HEK293 (cell line): ENCODE results near the gene PRR29.

ENCODE experiments used
- CTCF ChIA-PET: fragments of 350-600 bp; formaldehyde crosslinking; extraction: SDS; loops from one replicate; lab custom pipeline; 2021; ENCODE audit warnings: antibody characterized with exemption; lab: Yijun Ruan, JAX
- POLR2A ChIA-PET: fragments of 300-600 bp; formaldehyde crosslinking; extraction: SDS; loops from one replicate; lab custom pipeline; 2020; ENCODE audit warnings: antibody characterized with exemption, inconsistent platforms; lab: Yijun Ruan, JAX
- H3K27ac ChIP-seq: fragments of 200-500 bp; sonication (Bioruptor generic); 2 replicates; pipeline ENCODE4 v1.5.1; 2014; ENCODE audit warnings: low read depth, low read length, control low read depth, inconsistent platforms; ENCODE audit errors: extremely low read depth
- H3K36me3 ChIP-seq, 2 experiments: fragments of 200-500 bp in 1 of 2; sonication (Bioruptor generic) in 1 of 2; 1 replicate in 1 of 2; 2 replicates in 1 of 2; pipeline ENCODE4 v1.5.1; 2014 to 2017; ENCODE audit warnings: inconsistent platforms in 2 of 2, low read length in 2 of 2; ENCODE audit not compliant: control insufficient read depth in 2 of 2, insufficient read depth in 1 of 2
- H3K4me1 ChIP-seq: fragments of 200-500 bp; sonication (Bioruptor generic); 2 replicates; pipeline ENCODE4 v1.5.1; 2014; ENCODE audit warnings: mild to moderate bottlenecking, low read length, inconsistent platforms; ENCODE audit not compliant: control insufficient read depth, insufficient read depth
- H3K4me3 ChIP-seq: 2 replicates; pipeline ENCODE4 v1.5.1; 2011; ENCODE audit warnings: low read depth, mild to moderate bottlenecking, control low read depth, low read length, moderate library complexity
- H3K9me3 ChIP-seq: fragments of 200-500 bp; sonication (Bioruptor generic); 2 replicates; pipeline ENCODE4 v1.5.1; 2014; ENCODE audit warnings: low read depth, low read length, inconsistent platforms; ENCODE audit not compliant: control insufficient read depth, insufficient read depth
- HOXD13 ChIP-seq: sonication (generic); formaldehyde crosslinking; IDR thresholded peaks from 2 replicates; pipeline ENCODE4 v1.8.0; 2022; ENCODE audit warnings: missing genetic modification reagents, borderline replicate concordance
- IKZF3 ChIP-seq: fragments of 450-650 bp; IDR thresholded peaks from 2 replicates; pipeline ENCODE4 v1.5.0; 2018; ENCODE audit warnings: missing biosample characterization, mild to moderate bottlenecking, missing genetic modification characterization, moderate library complexity
- KLF16 ChIP-seq: fragments of 450-650 bp; formaldehyde crosslinking; IDR thresholded peaks from 2 replicates; pipeline ENCODE4 v1.5.1; 2017; ENCODE audit warnings: missing biosample characterization, missing genetic modification characterization
- PRDM10 ChIP-seq: fragments of 450-650 bp; formaldehyde crosslinking; IDR thresholded peaks from 2 replicates; pipeline ENCODE4 v1.5.1; 2016; ENCODE audit warnings: missing biosample characterization, missing genetic modification characterization
- ZFP3 ChIP-seq: fragments of 450-650 bp; formaldehyde crosslinking; IDR thresholded peaks from 2 replicates; pipeline ENCODE4 v1.5.1; 2016; ENCODE audit warnings: low read depth, missing biosample characterization, missing genetic modification characterization
- ZNF10 ChIP-seq: fragments of 450-650 bp; formaldehyde crosslinking; IDR thresholded peaks from 2 replicates; pipeline ENCODE4 v1.5.1; 2017; ENCODE audit warnings: missing biosample characterization, missing genetic modification characterization
- ZNF416 ChIP-seq: fragments of 450-650 bp; formaldehyde crosslinking; IDR thresholded peaks from 2 replicates; pipeline ENCODE4 v1.5.1; 2016; ENCODE audit warnings: missing biosample characterization, missing genetic modification characterization
- ZNF658 ChIP-seq: fragments of 450-650 bp; formaldehyde crosslinking; IDR thresholded peaks from 2 replicates; pipeline ENCODE4; 2016; ENCODE audit warnings: missing biosample characterization, missing genetic modification characterization
- ZSCAN16 ChIP-seq: fragments of 450-650 bp; formaldehyde crosslinking; IDR thresholded peaks from 2 replicates; pipeline ENCODE4 v1.5.1; 2016; ENCODE audit warnings: missing biosample characterization, missing genetic modification characterization
- ZXDB ChIP-seq: fragments of 450-650 bp; formaldehyde crosslinking; IDR thresholded peaks from 2 replicates; pipeline ENCODE4 v1.5.1; 2016; ENCODE audit warnings: missing biosample characterization, missing genetic modification characterization
- TF ChIP-seq, protein P1 (sequence below): fragments of 450-650 bp; formaldehyde crosslinking; IDR thresholded peaks from 2 replicates; pipeline ENCODE4 v1.5.1; 2016; ENCODE audit warnings: missing biosample characterization, missing genetic modification characterization, borderline replicate concordance
- TF ChIP-seq, protein P2 (sequence below): fragments of 450-650 bp; formaldehyde crosslinking; IDR thresholded peaks from 2 replicates; pipeline ENCODE4 v1.5.1; 2016; ENCODE audit warnings: missing biosample characterization, missing genetic modification characterization
- TF ChIP-seq, protein P3 (sequence below): fragments of 450-650 bp; formaldehyde crosslinking; IDR thresholded peaks from 2 replicates; pipeline ENCODE4 v1.5.1; 2016; ENCODE audit warnings: missing biosample characterization, missing genetic modification characterization, low read depth

The PRR29 gene

GRCh38 chr17:63948521-63948920 lies 49.6 kb upstream of the PRR29 start:
- Histone ChIP-seq H3K9me3 (no peaks in the 10 kb centered on the region), H3K27ac (no peak overlapping the region), H3K4me1 (no peaks in the 10 kb centered on the region), H3K36me3 (no peaks in the 10 kb centered on the region), H3K4me3 (no peak overlapping the region)
- ChIA-PET CTCF (interaction anchor here (0.9 to 1.0 kb wide), 2 partner anchors 28 to 30 kb away, joined by 3 to 4 read pairs; partner anchors contain the start of gene GH1), POLR2A (no interaction called here)
- TF ChIP-seq ZSCAN16 (tag by site-specific recombination) (no peak), PRDM10 (tag by site-specific recombination) (no peak), ZNF658 (no peak), HOXD13 (no peak), ZXDB (tag by site-specific recombination) (no peak), IKZF3 (tag by site-specific recombination) (no peak), ZNF416 (tag by site-specific recombination) (no peak), KLF16 (tag by site-specific recombination) (no peak), ZFP3 (tag by site-specific recombination) (no peak), ZNF10 (no peak)
- TF ChIP-seq, protein P1, sequence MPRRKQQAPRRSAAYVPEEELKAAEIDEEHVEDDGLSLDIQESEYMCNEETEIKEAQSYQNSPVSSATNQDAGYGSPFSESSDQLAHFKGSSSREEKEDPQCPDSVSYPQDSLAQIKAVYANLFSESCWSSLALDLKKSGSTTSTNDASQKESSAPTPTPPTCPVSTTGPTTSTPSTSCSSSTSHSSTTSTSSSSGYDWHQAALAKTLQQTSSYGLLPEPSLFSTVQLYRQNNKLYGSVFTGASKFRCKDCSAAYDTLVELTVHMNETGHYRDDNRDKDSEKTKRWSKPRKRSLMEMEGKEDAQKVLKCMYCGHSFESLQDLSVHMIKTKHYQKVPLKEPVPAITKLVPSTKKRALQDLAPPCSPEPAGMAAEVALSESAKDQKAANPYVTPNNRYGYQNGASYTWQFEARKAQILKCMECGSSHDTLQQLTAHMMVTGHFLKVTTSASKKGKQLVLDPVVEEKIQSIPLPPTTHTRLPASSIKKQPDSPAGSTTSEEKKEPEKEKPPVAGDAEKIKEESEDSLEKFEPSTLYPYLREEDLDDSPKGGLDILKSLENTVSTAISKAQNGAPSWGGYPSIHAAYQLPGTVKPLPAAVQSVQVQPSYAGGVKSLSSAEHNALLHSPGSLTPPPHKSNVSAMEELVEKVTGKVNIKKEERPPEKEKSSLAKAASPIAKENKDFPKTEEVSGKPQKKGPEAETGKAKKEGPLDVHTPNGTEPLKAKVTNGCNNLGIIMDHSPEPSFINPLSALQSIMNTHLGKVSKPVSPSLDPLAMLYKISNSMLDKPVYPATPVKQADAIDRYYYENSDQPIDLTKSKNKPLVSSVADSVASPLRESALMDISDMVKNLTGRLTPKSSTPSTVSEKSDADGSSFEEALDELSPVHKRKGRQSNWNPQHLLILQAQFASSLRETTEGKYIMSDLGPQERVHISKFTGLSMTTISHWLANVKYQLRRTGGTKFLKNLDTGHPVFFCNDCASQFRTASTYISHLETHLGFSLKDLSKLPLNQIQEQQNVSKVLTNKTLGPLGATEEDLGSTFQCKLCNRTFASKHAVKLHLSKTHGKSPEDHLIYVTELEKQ (tag by site-specific recombination): no peak
- TF ChIP-seq, protein P2, sequence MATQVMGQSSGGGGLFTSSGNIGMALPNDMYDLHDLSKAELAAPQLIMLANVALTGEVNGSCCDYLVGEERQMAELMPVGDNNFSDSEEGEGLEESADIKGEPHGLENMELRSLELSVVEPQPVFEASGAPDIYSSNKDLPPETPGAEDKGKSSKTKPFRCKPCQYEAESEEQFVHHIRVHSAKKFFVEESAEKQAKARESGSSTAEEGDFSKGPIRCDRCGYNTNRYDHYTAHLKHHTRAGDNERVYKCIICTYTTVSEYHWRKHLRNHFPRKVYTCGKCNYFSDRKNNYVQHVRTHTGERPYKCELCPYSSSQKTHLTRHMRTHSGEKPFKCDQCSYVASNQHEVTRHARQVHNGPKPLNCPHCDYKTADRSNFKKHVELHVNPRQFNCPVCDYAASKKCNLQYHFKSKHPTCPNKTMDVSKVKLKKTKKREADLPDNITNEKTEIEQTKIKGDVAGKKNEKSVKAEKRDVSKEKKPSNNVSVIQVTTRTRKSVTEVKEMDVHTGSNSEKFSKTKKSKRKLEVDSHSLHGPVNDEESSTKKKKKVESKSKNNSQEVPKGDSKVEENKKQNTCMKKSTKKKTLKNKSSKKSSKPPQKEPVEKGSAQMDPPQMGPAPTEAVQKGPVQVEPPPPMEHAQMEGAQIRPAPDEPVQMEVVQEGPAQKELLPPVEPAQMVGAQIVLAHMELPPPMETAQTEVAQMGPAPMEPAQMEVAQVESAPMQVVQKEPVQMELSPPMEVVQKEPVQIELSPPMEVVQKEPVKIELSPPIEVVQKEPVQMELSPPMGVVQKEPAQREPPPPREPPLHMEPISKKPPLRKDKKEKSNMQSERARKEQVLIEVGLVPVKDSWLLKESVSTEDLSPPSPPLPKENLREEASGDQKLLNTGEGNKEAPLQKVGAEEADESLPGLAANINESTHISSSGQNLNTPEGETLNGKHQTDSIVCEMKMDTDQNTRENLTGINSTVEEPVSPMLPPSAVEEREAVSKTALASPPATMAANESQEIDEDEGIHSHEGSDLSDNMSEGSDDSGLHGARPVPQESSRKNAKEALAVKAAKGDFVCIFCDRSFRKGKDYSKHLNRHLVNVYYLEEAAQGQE (tag by site-specific recombination): no peak
- TF ChIP-seq, protein P3, sequence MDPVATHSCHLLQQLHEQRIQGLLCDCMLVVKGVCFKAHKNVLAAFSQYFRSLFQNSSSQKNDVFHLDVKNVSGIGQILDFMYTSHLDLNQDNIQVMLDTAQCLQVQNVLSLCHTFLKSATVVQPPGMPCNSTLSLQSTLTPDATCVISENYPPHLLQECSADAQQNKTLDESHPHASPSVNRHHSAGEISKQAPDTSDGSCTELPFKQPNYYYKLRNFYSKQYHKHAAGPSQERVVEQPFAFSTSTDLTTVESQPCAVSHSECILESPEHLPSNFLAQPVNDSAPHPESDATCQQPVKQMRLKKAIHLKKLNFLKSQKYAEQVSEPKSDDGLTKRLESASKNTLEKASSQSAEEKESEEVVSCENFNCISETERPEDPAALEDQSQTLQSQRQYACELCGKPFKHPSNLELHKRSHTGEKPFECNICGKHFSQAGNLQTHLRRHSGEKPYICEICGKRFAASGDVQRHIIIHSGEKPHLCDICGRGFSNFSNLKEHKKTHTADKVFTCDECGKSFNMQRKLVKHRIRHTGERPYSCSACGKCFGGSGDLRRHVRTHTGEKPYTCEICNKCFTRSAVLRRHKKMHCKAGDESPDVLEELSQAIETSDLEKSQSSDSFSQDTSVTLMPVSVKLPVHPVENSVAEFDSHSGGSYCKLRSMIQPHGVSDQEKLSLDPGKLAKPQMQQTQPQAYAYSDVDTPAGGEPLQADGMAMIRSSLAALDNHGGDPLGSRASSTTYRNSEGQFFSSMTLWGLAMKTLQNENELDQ (tag by site-specific recombination): no peak
